ENCODE results near the gene PAMR1.
"Not testable (repeated sequence)": the region's sequence is repeated elsewhere in the genome, so short reads cannot be mapped to it uniquely, and the experiment has no call there.

The PAMR1 gene

GRCh38 chr11:35545391-35546003, 20.1 kb upstream of the PAMR1 start:
- DNase-seq (ENCODE audit: low read depth in 2 of 2): no peak

DNA sequence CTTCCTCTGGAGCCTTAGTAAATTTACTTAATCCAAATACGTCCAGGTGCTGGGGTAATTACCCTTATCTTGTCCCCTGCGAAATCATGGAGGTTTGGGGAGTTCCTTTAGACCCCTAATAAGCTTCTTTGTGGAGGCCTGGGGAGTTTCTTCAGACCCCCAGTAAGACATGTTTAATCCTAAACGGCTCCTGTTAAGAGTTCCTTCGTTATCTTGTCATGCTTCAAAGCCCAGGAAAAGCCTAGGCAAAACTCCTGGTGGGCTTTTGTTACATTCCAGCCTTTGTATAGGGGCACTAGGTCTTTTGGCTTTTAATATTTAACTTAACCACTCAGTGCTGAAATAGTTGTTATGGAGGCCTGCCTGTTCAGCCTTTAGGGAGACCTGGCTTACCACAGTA, 18.1 kb upstream of the PAMR1 start:
- DNase-seq (ENCODE audit: low read depth in 2 of 2): no peak

GRCh38 chr11:35541621-35542375, 16.4 kb upstream of the PAMR1 start:
- no peak for DNase-seq (ENCODE audit: low read depth in 2 of 2)

GRCh38 chr11:35540526-35540925, 15.1 kb upstream of the PAMR1 start:
- no peak for DNase-seq (ENCODE audit: low read depth in 2 of 2)

GRCh38 chr11:35539781-35540281, 14.4 kb upstream of the PAMR1 start:
- no peak for DNase-seq (ENCODE audit: low read depth in 2 of 2)

- no peak for DNase-seq (ENCODE audit: low read depth in 2 of 2)
Measured at GRCh38 chr11:35539256-35539655, 13.8 kb upstream of the PAMR1 start.

DNA sequence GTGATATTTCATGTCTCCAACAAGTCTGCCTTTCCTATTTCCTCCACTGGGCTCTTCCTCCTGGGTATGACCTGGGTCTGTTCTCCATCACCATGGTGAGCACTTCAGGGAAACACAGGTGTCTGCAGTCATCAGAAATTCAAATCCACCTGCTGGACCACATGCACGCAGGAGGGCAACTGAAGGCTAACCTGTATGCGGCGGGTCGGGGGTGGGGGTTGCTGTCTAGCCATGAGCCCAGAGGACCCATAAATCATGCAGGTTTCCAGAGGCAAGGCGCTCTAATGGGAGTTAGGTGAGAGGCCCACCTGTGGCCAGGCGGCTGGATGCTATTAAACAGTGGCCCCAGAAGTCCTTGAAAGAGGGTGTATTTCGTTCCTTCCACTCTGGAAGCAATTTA, 11.1 kb upstream of the PAMR1 start:
- no peak for DNase-seq (ENCODE audit: low read depth in 2 of 2)

- DNase-seq (ENCODE audit: low read depth in 2 of 2): no peak
Measured at GRCh38 chr11:35531246-35531645, 5.8 kb upstream of the PAMR1 start.

- DNase-seq (ENCODE audit: low read depth in 2 of 2): no peak
Measured at GRCh38 chr11:35529971-35530495, 4.6 kb upstream of the PAMR1 start.

GRCh38 chr11:35526370-35526792, 965 bp upstream of the PAMR1 start:
- no peak for DNase-seq (ENCODE audit: low read depth in 2 of 2)

DNA sequence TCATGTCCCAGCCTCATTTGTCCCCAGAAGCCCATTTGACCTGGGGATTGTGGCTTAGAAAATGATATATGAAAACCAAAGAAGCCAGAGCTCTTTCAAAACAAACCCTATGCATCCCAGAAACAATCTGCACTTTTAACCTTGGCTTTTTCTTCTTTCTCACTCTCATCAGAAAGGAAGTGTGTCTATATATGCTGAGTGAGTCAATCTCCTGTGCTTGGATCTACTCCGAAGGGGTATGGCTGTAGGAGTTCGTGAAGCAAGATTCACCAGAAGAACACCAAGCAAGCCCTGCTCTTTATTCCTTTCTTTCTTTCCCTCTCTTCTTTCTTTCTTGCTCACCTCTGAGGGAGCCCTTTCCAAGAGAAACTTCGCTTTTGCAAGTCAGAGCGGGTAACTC, 636 bp downstream of the PAMR1 start:
- DNase-seq (ENCODE audit: low read depth in 2 of 2): no peak

GRCh38 chr11:35523861-35524260, 1.6 kb downstream of the PAMR1 start:
- DNase-seq (ENCODE audit: low read depth in 2 of 2): no peak

- DNase-seq (ENCODE audit: low read depth in 2 of 2): no peak
Measured at GRCh38 chr11:35523331-35523768, 2.1 kb downstream of the PAMR1 start.

DNA sequence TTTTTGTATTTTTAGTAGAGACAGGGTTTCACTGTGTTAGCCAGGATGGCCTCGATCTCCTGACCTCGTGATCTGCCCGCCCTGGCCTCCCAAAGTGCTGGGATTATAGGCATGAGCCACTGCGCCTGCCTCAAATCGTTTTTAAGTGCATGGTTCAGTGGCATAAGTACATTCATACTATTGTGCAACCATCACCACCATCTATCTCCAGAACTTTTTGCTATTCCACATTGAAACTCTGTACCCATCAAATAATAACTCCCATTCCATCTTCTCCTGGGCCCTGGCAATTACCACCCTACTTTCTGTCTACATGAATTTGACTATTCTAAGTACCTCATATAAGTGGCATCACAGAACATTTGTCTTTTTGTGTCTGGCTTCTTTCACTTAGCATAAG, 3.3 kb downstream of the PAMR1 start:
- DNase-seq (ENCODE audit: low read depth in 2 of 2): not testable (repeated sequence)

DNA sequence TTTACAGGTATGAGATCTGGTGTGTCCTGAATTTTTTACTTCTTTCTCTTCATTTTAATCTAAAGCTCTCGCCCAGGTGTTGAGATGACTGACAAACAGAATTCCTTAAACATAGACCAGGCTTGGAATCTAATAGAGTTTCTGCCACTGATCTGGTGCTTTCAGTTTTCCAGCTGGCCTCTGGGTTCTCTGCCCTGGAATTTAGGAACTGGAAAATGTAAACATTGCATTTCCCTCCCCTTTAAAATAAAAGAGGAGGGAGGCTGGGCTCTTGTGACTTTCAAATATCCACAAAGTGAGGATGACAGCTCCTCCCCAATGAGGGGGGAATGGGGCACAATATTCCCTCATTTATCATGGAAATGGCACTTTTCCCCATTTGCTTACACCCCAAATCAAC, 5.0 kb downstream of the PAMR1 start:
- DNase-seq (ENCODE audit: low read depth in 2 of 2): no peak

DNA sequence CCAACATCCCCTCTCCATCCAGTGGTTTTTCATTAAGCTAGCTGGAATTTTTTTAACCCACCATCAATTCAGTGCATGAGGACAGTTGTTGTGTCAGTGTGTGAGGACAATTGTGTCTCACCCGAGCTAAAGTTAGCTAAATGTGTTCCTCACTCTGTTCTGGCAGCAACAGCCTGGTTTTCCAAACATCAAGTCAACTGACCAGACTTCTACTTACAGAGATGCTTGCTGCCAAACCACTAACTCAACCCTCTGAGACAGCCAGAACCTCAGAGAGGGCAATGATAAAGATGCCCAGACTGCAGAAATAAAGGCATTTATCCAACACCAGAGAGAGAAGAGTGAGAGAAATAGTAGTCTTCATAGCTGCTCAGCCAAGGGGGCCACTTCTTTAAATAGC, 6.7 kb downstream of the PAMR1 start:
- DNase-seq (ENCODE audit: low read depth in 2 of 2): no peak

GRCh38 chr11:35517481-35517880, 7.9 kb downstream of the PAMR1 start:
- DNase-seq (ENCODE audit: low read depth in 2 of 2): no peak

- no peak for DNase-seq (ENCODE audit: low read depth in 2 of 2)
Measured at GRCh38 chr11:35516403-35516802, 9.0 kb downstream of the PAMR1 start.

DNA sequence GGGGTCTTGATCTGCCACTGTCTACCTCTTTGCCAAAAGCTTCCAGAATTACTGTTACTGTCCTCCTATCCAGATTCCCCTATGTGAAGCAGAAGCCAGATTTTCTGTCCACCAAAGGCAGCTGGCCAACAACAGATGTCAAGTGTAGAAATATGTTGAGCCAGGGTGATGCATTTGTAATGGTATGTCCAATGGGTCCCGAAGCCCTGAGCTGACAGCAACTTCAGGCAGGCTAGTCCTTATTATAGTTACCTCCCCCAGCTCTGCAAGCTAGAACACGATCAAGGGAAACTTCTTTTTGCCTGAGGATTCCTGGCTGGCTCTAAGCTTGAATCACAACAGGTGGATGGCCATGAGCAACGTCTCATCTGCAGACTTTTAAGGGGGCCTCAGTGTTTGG, 10.2 kb downstream of the PAMR1 start:
- no peak for DNase-seq (ENCODE audit: low read depth in 2 of 2)

GRCh38 chr11:35514481-35514880, 10.9 kb downstream of the PAMR1 start:
- DNase-seq (ENCODE audit: low read depth in 2 of 2): no peak

GRCh38 chr11:35511666-35512065, 13.8 kb downstream of the PAMR1 start:
- DNase-seq (ENCODE audit: low read depth in 2 of 2): no peak

GRCh38 chr11:35507688-35508087, 17.7 kb downstream of the PAMR1 start:
- DNase-seq (ENCODE audit: low read depth in 2 of 2): no peak

DNA sequence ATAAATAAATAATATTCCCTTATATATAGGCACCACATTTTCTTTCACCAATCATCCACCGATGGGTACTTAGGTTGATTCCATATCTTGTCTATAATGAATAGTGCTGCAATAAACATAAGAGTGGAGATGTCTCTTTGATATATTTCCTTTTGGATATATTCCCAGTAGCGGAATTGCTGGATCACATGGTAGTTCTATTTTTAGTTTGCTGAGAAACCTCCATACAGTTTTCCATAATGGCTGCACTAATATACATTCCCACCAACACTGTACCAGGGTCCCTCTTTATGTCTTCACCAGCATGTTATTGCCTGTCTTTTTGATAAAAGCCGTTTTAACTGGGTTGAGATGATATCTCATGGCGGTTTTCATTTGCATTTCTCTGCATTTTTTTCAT, 23.6 kb downstream of the PAMR1 start:
- DNase-seq (ENCODE audit: low read depth in 2 of 2): no peak
